ENCODE measurements around the gene HOXA7. TPM values are rescaled to one million over a fixed set of nuclear protein-coding genes. Genes with fewer than 3 reads are reported as not detected.

HOXA7 gene
- total and polyA plus RNA-seq, 9 donors = 0.23 to 4.5 (median 0.75) TPM

DNA sequence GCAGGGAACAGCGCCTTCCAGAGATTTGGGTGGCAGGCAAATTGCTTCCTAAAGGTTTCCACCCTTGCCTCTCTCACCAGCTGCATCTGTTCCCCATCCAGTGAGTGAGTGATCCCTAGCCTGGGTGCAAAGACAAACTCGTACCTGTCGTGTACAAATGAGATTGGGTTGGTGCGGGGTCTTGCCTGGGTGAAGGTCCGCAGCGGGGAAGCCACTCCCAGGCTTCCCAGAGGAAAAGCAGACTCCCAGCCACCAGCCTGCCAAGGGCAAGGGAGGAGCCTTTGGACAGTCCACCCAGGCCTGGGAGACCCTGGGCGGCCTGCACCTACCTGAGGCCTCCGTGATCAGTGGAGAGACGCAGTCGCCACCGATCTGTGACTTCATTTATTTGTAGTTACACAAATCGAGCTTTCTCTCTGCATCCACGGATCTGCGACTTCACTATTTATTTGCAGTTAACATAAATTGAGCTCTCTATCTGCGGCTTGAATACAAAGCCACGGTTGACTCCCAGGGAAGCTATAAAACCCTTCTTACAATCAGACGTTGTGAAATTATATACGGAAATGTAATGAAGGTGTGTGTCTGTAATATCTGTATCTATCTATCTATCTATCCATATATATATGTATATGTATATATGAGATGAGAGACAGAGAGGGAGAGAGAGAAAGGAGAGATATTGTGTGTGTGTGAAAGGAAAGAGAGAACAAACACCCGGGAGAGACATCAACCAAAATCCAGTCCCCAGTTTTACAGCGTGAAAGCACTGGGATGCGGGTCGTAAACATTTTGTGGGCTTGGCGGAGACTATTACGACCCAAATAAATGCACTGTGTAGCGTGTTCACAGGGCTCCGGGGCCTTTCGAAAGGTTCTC is 3.0 kb upstream of the HOXA7 start:
- 86 to 90% (median 88%) methylated on average over 27 of the region's 27 CpGs for WGBS, 3 donors
- no peaks in the 10 kb centered on the region for H3K9me3 ChIP-seq
- H3K4me1 ChIP-seq (ENCODE audit: insufficient read depth) = peaks cover 4% of the 10 kb centered on the region
- no peak for TF ChIP-seq CTCF (IDR thresholded peaks at IDR 0.05)
- TF ChIP-seq POLR2A (IDR thresholded peaks at IDR 0.05) = no peak
- TF ChIP-seq EP300 (IDR thresholded peaks at IDR 0.05) = no peak
- DNase-seq = peak in 2 of 5 donors; percentile 9 to 19
- intact Hi-C loops (cut with DNase I) = loop anchor here (5.0 to 10.0 kb wide), 6 partner anchors 785 to 1275 kb away; partner anchors contain the start of genes CBX3 (in 1 of the 4) and HNRNPA2B1 (in 1 of the 4)
- no peaks in the 10 kb centered on the region for H3K36me3 ChIP-seq
- H3K27me3 ChIP-seq = peaks cover 6% of the 10 kb centered on the region
- no peak overlapping the region for H3K27ac ChIP-seq
- no peak overlapping the region for H3K4me3 ChIP-seq

DNA sequence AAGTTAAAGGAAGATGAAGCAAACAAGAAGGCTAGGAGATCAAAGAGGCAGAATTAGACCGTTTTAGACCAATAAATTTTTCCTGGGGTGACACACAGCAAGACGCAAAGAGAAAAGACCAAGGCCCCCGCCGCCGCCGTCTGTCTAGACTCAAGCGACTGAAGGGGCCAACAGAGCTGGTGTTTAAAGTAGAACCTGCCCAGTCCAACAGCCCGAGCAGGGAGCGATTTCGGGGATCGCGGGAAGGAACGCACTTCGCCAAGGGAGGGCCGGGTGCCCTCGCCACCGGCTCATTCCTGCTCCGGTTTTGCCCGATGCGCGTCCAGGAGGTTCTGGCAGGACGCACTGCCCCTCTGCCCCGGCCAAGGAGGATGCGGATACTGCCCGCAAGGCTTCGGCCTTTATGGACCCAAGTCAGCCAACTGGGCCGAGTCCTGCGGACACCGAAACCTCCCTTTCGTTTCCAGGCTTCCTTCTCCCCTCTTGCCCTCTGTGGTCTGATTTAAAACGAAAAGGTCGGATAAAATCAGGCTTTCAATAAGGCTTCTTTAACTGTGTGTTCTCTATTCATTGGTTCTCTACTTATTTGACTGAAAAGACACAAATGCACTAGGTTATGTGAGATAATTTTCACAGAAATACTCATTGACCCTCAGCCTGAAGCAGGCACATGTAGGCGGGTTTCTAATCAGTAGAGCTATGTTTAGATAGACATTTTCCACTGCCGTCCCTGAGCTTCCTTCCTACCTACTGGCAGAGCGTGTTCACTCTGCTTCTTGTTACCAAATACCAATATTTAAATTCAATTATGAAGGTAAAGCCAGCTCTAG is 2.2 kb upstream of the HOXA7 start:
- Histone ChIP-seq H3K27me3 (peaks cover 3% of the 10 kb centered on the region), H3K36me3 (no peaks in the 10 kb centered on the region), H3K4me1 (ENCODE audit: insufficient read depth) (peaks cover 4% of the 10 kb centered on the region), H3K4me3 (no peak overlapping the region), H3K9me3 (no peaks in the 10 kb centered on the region), H3K27ac (no peak overlapping the region)
- TF ChIP-seq CTCF (IDR thresholded peaks at IDR 0.05) (no peak), POLR2A (IDR thresholded peaks at IDR 0.05) (no peak), EP300 (IDR thresholded peaks at IDR 0.05) (no peak)
- DNase-seq = peak in 2 of 5 donors; percentile 17 to 25
- WGBS, 3 donors = 49 to 63% (median 51%) methylated on average over 35 of the region's 35 CpGs
- intact Hi-C loops (cut with DNase I) = loop anchor here in 2 of 4 donors (5.0 to 10.0 kb wide), 3 partner anchors 791 to 1264 kb away; partner anchors contain the start of genes CBX3 (in 1 of the 2) and HNRNPA2B1 (in 1 of the 2)

DNA sequence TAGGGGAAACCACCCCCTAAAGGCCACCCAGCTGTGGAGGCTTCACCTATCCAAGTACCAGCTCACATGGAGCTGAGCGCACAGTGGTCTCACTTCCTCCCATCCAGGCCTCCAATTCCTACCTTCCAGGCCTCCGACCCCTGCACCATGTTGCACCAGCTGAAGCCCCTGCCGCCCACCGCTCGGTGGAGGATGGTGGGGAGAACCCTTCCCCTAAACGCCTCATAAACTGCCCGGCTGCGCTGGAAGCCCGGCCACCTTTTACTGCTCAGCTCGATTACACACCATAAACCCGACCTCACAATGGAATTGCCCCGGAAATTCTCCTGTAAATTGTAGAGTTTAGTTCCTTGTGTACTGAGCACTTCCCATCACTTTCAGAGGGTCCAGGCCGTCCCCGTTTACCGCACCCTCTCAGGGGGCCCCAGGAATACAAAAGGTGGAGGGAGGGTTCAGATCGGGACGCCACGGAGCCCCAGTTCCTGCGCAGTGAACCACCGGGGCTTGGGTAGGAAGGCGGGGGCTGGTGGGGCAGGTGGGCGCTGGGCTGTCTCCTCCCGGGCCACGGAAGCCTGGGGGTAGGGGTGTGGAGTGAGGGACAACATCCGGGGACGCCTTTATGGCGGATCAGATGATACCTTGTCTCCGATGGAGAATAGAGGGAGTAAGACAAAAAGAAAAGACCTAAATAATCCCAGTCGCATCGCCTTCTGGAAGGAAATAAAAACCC is 1.4 kb upstream of the HOXA7 start:
- intact Hi-C loops (cut with DNase I) = loop anchor here in 2 of 4 donors (5.0 to 10.0 kb wide), 3 partner anchors 791 to 1263 kb away; partner anchors contain the start of genes CBX3 (in 1 of the 2) and HNRNPA2B1 (in 1 of the 2)
- H3K27ac ChIP-seq = no peak overlapping the region
- peaks cover 3% of the 10 kb centered on the region for H3K27me3 ChIP-seq
- peak in 2 of 5 donors; percentile 19 to 23 for DNase-seq
- H3K4me1 ChIP-seq (ENCODE audit: insufficient read depth) = peaks cover 4% of the 10 kb centered on the region
- TF ChIP-seq EP300 (IDR thresholded peaks at IDR 0.05) = no peak
- TF ChIP-seq CTCF (IDR thresholded peaks at IDR 0.05) = no peak
- no peak for TF ChIP-seq POLR2A (IDR thresholded peaks at IDR 0.05)
- H3K36me3 ChIP-seq = no peaks in the 10 kb centered on the region
- H3K4me3 ChIP-seq = no peak overlapping the region
- H3K9me3 ChIP-seq = no peaks in the 10 kb centered on the region
- WGBS, 3 donors = 37 to 54% (median 39%) methylated on average over 30 of the region's 30 CpGs

Data from ovary (tissue), 9 donors.